HepG2 (cell line): ENCODE results near the gene RNF183. TPM values are rescaled to one million over a fixed set of nuclear protein-coding genes. Genes with fewer than 3 reads are reported as not detected.

Experiments
- ARNTL ChIP-seq: sonication (generic); formaldehyde crosslinking; IDR thresholded peaks from 2 replicates; pipeline ENCODE4 v1.4.0; 2020; ENCODE audit warnings: mild to moderate bottlenecking, missing genetic modification reagents
- ATF1 ChIP-seq: IDR thresholded peaks from 2 replicates; pipeline ENCODE4 v1.6.1; 2016; ENCODE audit warnings: mild to moderate bottlenecking, control low read depth
- ERF ChIP-seq: IDR thresholded peaks from 2 replicates; pipeline ENCODE4 v1.6.1; 2018; ENCODE audit warnings: missing biosample characterization, missing genetic modification reagents
- FOXA3 ChIP-seq: IDR thresholded peaks from 2 replicates; pipeline ENCODE4 v1.6.1; 2016; ENCODE audit warnings: missing genetic modification reagents, missing compliant biosample characterization
- JUND ChIP-seq: sonication (generic); formaldehyde crosslinking; IDR thresholded peaks from 2 replicates; pipeline ENCODE4 v1.8.0; 2022; ENCODE audit warnings: mild to moderate bottlenecking, missing genetic modification reagents
- NCOA5 ChIP-seq: sonication (generic); formaldehyde crosslinking; IDR thresholded peaks from 2 replicates; pipeline ENCODE4 v1.4.0; 2020; ENCODE audit warnings: missing genetic modification reagents
- NFIB ChIP-seq: sonication (generic); formaldehyde crosslinking; IDR thresholded peaks from 2 replicates; pipeline ENCODE4 v1.9.0; 2021; ENCODE audit warnings: missing genetic modification reagents, mild to moderate bottlenecking, borderline replicate concordance
- PITX1 ChIP-seq: sonication (generic); formaldehyde crosslinking; IDR thresholded peaks from 2 replicates; pipeline ENCODE4 v1.5.1; 2020; ENCODE audit warnings: mild to moderate bottlenecking, missing genetic modification reagents
- ZBTB20 ChIP-seq: sonication (generic); formaldehyde crosslinking; IDR thresholded peaks from 2 replicates; pipeline ENCODE4 v1.8.1; 2023; ENCODE audit warnings: missing genetic modification reagents, low read depth, mild to moderate bottlenecking, borderline replicate concordance
- ZC3H13 ChIP-seq: sonication (generic); formaldehyde crosslinking; IDR thresholded peaks from 2 replicates; pipeline ENCODE4 v1.8.1; 2023; ENCODE audit warnings: mild to moderate bottlenecking, missing genetic modification reagents, moderate library complexity
- polyA plus RNA-seq, 8 experiments: library from polyadenylated mRNA; depleted of rRNA in 3 of 8; stranded (reverse) in 7 of 8; unstranded in 1 of 8; fragments of >200 nt; fragmentation: Illumina TruSeq in 4 of 8; extraction: Trizol in 4 of 8; gene quantifications; 2 replicates each; pipeline versions ENCODE4 v1.2.1 to v1.2.3, GENCODE V29; 2011 to 2016; ENCODE audit warnings: low read depth in 4 of 8, missing spikeins in 1 of 8, mixed read lengths in 1 of 8; ENCODE audit not compliant: insufficient read depth in 1 of 8
- total RNA-seq, 5 experiments: library from RNA; depleted of rRNA; stranded (reverse); fragments of >200 nt; fragmentation: Illumina TruSeq; extraction: Trizol; gene quantifications; 2 replicates each; pipeline ENCODE4 v1.2.3, GENCODE V29; 2016; ENCODE audit warnings: low read depth in 1 of 5
- TF ChIP-seq, protein P1 (sequence below): sonication (generic); formaldehyde crosslinking; IDR thresholded peaks from 2 replicates; pipeline ENCODE4 v1.4.0; 2020; ENCODE audit warnings: mild to moderate bottlenecking, low read depth, missing genetic modification reagents
- TF ChIP-seq, protein P2 (sequence below): sonication (generic); formaldehyde crosslinking; IDR thresholded peaks from 2 replicates; pipeline ENCODE4 v1.4.0; 2020; ENCODE audit warnings: missing genetic modification reagents
- TF ChIP-seq, protein P3 (sequence below): sonication (generic); formaldehyde crosslinking; IDR thresholded peaks from 2 replicates; pipeline ENCODE4 v1.4.0; 2020; ENCODE audit warnings: missing genetic modification reagents
- TF ChIP-seq, protein P4 (sequence below): sonication (generic); formaldehyde crosslinking; IDR thresholded peaks from 2 replicates; pipeline ENCODE4 v1.5.1; 2020; ENCODE audit warnings: missing genetic modification reagents, mild to moderate bottlenecking, borderline replicate concordance
- TF ChIP-seq, protein P5 (sequence below), 2 experiments: IDR thresholded peaks; 2 replicates each; pipeline ENCODE4 v1.6.1; 2011 to 2012; ENCODE audit warnings: low read length in 2 of 2, borderline replicate concordance in 1 of 2, low read depth in 1 of 2, mild to moderate bottlenecking in 1 of 2, moderate library complexity in 1 of 2
- TF ChIP-seq, protein P6 (sequence below): sonication (generic); formaldehyde crosslinking; IDR thresholded peaks from 2 replicates; pipeline ENCODE4 v1.8.0; 2022; ENCODE audit warnings: missing genetic modification reagents, mild to moderate bottlenecking, moderate library complexity, borderline replicate concordance

RNF183 gene
- total and polyA plus RNA-seq, 2 of the 13 experiments (the other 11 are each of a cell fraction or from before 2014, with no cell fraction given): 0.13 to 6.5 TPM

DNA sequence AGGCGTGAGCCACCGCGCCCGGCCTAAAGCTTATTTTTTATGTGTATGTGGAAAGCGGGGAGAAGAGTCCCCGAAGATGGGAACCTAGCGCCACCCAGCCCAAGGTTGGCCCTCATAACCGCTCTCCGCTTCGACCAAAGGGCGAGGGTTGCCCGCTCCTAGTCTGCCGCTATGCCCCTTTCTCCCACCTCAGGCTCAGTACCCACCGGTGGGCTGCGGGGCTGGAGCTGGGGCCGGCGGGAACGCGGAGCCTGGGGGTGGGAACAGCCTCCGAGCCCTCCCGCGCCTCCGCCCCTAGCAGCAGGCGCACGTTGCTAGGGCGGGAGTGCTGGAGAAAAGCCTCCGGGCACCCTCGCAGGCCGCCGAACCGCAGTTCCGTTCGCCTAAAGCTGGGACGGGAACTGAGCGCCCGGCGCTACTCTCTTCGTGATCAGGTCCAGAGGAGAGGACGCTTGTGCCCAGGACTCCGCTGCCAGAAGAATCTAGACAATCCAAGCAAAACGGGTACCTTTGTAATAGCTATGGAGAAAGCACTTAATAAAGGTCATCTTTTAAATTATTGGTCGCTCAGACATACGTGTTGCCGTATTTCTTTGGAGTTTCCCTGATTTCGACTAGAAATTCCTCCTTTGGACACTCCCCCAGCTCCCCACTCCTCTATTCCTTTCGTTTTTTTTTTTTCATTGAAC is 37.0 kb upstream of the RNF183 start, which contains the start of gene WDR31 (continued):
- TF ChIP-seq, protein P1, sequence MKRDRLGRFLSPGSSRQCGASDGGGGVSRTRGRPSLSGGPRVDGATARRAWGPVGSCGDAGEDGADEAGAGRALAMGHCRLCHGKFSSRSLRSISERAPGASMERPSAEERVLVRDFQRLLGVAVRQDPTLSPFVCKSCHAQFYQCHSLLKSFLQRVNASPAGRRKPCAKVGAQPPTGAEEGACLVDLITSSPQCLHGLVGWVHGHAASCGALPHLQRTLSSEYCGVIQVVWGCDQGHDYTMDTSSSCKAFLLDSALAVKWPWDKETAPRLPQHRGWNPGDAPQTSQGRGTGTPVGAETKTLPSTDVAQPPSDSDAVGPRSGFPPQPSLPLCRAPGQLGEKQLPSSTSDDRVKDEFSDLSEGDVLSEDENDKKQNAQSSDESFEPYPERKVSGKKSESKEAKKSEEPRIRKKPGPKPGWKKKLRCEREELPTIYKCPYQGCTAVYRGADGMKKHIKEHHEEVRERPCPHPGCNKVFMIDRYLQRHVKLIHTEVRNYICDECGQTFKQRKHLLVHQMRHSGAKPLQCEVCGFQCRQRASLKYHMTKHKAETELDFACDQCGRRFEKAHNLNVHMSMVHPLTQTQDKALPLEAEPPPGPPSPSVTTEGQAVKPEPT (CRISPR knock-in tag): 0 out of 2 replicates have a peak, but pooled peaks have one; percentile 64
- TF ChIP-seq, protein P2, sequence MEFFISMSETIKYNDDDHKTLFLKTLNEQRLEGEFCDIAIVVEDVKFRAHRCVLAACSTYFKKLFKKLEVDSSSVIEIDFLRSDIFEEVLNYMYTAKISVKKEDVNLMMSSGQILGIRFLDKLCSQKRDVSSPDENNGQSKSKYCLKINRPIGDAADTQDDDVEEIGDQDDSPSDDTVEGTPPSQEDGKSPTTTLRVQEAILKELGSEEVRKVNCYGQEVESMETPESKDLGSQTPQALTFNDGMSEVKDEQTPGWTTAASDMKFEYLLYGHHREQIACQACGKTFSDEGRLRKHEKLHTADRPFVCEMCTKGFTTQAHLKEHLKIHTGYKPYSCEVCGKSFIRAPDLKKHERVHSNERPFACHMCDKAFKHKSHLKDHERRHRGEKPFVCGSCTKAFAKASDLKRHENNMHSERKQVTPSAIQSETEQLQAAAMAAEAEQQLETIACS (CRISPR knock-in tag): peak; percentile 49; the same call in 1 of the 2 replicates
- TF ChIP-seq, protein P3, sequence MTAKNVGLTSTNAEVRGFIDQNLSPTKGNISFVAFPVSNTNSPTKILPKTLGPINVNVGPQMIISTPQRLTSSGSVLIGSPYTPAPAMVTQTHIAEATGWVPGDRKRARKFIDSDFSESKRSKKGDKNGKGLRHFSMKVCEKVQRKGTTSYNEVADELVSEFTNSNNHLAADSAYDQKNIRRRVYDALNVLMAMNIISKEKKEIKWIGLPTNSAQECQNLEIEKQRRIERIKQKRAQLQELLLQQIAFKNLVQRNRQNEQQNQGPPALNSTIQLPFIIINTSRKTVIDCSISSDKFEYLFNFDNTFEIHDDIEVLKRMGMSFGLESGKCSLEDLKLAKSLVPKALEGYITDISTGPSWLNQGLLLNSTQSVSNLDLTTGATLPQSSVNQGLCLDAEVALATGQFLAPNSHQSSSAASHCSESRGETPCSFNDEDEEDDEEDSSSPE (CRISPR knock-in tag): peak; percentile 91
- TF ChIP-seq ZBTB20 (CRISPR knock-in tag) (peak; percentile 90; the same call in 1 of the 2 replicates), NCOA5 (no peak), ERF (CRISPR knock-in tag) (peak; percentile 94), ATF1 (peak; percentile 55; the same call in 1 of the 2 replicates), FOXA3 (CRISPR knock-in tag) (peak; percentile 68; the same call in 1 of the 2 replicates), ZC3H13 (peak; percentile 78; the same call in 1 of the 2 replicates), JUND (CRISPR knock-in tag) (peak; percentile 54; the same call in 1 of the 2 replicates), NFIB (CRISPR knock-in tag) (no peak), PITX1 (CRISPR knock-in tag) (peak; percentile 83), ARNTL (CRISPR knock-in tag) (peak; percentile 77; the same call in 1 of the 2 replicates)
- TF ChIP-seq, protein P4, sequence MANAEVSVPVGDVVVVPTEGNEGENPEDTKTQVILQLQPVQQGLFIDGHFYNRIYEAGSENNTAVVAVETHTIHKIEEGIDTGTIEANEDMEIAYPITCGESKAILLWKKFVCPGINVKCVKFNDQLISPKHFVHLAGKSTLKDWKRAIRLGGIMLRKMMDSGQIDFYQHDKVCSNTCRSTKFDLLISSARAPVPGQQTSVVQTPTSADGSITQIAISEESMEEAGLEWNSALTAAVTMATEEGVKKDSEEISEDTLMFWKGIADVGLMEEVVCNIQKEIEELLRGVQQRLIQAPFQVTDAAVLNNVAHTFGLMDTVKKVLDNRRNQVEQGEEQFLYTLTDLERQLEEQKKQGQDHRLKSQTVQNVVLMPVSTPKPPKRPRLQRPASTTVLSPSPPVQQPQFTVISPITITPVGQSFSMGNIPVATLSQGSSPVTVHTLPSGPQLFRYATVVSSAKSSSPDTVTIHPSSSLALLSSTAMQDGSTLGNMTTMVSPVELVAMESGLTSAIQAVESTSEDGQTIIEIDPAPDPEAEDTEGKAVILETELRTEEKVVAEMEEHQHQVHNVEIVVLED (CRISPR knock-in tag): peak; percentile 79
- TF ChIP-seq, protein P5, sequence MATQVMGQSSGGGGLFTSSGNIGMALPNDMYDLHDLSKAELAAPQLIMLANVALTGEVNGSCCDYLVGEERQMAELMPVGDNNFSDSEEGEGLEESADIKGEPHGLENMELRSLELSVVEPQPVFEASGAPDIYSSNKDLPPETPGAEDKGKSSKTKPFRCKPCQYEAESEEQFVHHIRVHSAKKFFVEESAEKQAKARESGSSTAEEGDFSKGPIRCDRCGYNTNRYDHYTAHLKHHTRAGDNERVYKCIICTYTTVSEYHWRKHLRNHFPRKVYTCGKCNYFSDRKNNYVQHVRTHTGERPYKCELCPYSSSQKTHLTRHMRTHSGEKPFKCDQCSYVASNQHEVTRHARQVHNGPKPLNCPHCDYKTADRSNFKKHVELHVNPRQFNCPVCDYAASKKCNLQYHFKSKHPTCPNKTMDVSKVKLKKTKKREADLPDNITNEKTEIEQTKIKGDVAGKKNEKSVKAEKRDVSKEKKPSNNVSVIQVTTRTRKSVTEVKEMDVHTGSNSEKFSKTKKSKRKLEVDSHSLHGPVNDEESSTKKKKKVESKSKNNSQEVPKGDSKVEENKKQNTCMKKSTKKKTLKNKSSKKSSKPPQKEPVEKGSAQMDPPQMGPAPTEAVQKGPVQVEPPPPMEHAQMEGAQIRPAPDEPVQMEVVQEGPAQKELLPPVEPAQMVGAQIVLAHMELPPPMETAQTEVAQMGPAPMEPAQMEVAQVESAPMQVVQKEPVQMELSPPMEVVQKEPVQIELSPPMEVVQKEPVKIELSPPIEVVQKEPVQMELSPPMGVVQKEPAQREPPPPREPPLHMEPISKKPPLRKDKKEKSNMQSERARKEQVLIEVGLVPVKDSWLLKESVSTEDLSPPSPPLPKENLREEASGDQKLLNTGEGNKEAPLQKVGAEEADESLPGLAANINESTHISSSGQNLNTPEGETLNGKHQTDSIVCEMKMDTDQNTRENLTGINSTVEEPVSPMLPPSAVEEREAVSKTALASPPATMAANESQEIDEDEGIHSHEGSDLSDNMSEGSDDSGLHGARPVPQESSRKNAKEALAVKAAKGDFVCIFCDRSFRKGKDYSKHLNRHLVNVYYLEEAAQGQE (IDR thresholded peaks at IDR 0.05; ENCODE audit: borderline replicate concordance in 1 of 2, low read depth in 1 of 2, low read length in 2 of 2): peak in 1 of 2 experiments; percentile 29; a peak in 1 of 4 replicates
- TF ChIP-seq, protein P6, sequence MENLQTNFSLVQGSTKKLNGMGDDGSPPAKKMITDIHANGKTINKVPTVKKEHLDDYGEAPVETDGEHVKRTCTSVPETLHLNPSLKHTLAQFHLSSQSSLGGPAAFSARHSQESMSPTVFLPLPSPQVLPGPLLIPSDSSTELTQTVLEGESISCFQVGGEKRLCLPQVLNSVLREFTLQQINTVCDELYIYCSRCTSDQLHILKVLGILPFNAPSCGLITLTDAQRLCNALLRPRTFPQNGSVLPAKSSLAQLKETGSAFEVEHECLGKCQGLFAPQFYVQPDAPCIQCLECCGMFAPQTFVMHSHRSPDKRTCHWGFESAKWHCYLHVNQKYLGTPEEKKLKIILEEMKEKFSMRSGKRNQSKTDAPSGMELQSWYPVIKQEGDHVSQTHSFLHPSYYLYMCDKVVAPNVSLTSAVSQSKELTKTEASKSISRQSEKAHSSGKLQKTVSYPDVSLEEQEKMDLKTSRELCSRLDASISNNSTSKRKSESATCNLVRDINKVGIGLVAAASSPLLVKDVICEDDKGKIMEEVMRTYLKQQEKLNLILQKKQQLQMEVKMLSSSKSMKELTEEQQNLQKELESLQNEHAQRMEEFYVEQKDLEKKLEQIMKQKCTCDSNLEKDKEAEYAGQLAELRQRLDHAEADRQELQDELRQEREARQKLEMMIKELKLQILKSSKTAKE (CRISPR knock-in tag): 0 out of 2 replicates have a peak, but pooled peaks have one; percentile 55
